ENCODE measurements around the gene COPZ2.

Gene COPZ2

DNA sequence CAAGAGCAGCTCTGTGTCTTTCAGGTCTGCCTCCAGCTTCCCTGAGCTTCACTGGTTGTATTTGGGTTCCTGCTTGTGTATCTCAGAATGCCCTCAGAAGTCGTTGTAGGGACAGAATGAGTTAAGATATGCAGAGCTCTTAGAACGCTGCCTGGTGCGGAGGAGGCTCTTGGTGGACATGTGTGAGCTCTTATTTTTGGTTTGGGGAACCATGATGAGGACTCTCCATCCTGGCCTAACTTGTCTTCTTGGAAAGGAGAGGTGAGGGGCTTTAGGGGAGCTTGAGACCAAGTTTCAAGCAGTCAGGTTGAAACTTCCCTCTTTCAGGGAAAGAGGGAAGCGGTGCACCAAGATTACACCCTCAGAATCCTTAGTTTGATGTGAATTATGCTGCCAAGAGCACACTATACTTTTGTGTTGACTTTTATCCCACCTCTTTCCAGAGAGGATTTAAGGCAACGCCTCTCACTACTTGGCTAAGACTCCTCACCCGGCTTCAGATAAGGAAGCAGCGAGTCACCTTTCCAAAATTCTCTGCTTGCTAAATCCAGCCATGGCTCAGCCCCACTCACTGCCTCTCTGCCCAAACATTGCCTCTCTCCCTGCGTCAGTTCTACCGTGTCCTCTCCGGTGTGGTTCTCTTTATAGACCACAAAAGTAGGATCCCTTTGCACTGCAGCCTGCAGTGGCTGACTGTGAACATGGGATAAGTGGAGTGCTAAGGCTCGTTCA is 53.9 kb downstream of the COPZ2 start:
- Histone ChIP-seq H2AFZ (ENCODE audit: low read depth, low read length) (no peak overlapping the region), H3K79me2 (ENCODE audit: insufficient read depth, low read length) (no peaks in the 10 kb centered on the region), H3K4me1 (ENCODE audit: insufficient read depth, low read length) (peaks cover 24% of the 10 kb centered on the region), H3K27me3 (ENCODE audit: insufficient read depth, low read length, poor library complexity) (no peaks in the 10 kb centered on the region), H3K4me2 (ENCODE audit: insufficient read depth, low read length) (no peak overlapping the region), H3K36me3 (ENCODE audit: insufficient read depth, low read length) (peaks cover 57% of the 10 kb centered on the region), H3K27ac (ENCODE audit: low read length) (no peak overlapping the region), H3K9me3 (ENCODE audit: insufficient read depth, low read length, severe bottlenecking) (no peaks in the 10 kb centered on the region), H3K9ac (ENCODE audit: low read depth, low read length) (no peak overlapping the region), H3K4me3 (ENCODE audit: low read depth in 1 of 2, low read length in 2 of 2) (no peak overlapping the region), H4K20me1 (ENCODE audit: insufficient read depth, low read length) (peaks cover 16% of the 10 kb centered on the region; the same call in 1 of the 2 replicates)
- ATAC-seq (ENCODE audit: insufficient read depth, low read depth), result no peak
- DNase-seq, result no peak
- TF ChIP-seq, protein P1, sequence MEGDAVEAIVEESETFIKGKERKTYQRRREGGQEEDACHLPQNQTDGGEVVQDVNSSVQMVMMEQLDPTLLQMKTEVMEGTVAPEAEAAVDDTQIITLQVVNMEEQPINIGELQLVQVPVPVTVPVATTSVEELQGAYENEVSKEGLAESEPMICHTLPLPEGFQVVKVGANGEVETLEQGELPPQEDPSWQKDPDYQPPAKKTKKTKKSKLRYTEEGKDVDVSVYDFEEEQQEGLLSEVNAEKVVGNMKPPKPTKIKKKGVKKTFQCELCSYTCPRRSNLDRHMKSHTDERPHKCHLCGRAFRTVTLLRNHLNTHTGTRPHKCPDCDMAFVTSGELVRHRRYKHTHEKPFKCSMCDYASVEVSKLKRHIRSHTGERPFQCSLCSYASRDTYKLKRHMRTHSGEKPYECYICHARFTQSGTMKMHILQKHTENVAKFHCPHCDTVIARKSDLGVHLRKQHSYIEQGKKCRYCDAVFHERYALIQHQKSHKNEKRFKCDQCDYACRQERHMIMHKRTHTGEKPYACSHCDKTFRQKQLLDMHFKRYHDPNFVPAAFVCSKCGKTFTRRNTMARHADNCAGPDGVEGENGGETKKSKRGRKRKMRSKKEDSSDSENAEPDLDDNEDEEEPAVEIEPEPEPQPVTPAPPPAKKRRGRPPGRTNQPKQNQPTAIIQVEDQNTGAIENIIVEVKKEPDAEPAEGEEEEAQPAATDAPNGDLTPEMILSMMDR (IDR thresholded peaks at IDR 0.05; ENCODE audit: borderline replicate concordance, extremely low read depth, low read length, poor library complexity, severe bottlenecking), result no peak
- no peak for TF ChIP-seq EZH2 (IDR thresholded peaks at IDR 0.05; ENCODE audit: borderline replicate concordance, low read depth, low read length, severe bottlenecking)

GRCh38 chr17:47982645-47983390 is 54.8 kb downstream of the COPZ2 start:
- DNase-seq (no peak), ATAC-seq (ENCODE audit: insufficient read depth, low read depth) (no peak)
- Histone ChIP-seq H3K79me2 (ENCODE audit: insufficient read depth, low read length) (no peaks in the 10 kb centered on the region), H3K9ac (ENCODE audit: low read depth, low read length) (no peak overlapping the region), H4K20me1 (ENCODE audit: insufficient read depth, low read length) (peaks cover 19% of the 10 kb centered on the region; the same call in 1 of the 2 replicates), H3K9me3 (ENCODE audit: insufficient read depth, low read length, severe bottlenecking) (no peaks in the 10 kb centered on the region), H2AFZ (ENCODE audit: low read depth, low read length) (no peak overlapping the region), H3K4me1 (ENCODE audit: insufficient read depth, low read length) (peaks cover 24% of the 10 kb centered on the region), H3K4me3 (ENCODE audit: low read depth in 1 of 2, low read length in 2 of 2) (no peak overlapping the region), H3K27me3 (ENCODE audit: insufficient read depth, low read length, poor library complexity) (no peaks in the 10 kb centered on the region), H3K27ac (ENCODE audit: low read length) (no peak overlapping the region), H3K36me3 (ENCODE audit: insufficient read depth, low read length) (peaks cover 64% of the 10 kb centered on the region), H3K4me2 (ENCODE audit: insufficient read depth, low read length) (no peak overlapping the region)
- no peak for TF ChIP-seq EZH2 (IDR thresholded peaks at IDR 0.05; ENCODE audit: borderline replicate concordance, low read depth, low read length, severe bottlenecking)
- TF ChIP-seq, protein P1 (IDR thresholded peaks at IDR 0.05; ENCODE audit: borderline replicate concordance, extremely low read depth, low read length, poor library complexity, severe bottlenecking), result no peak

GRCh38 chr17:47982091-47982617 is 55.4 kb downstream of the COPZ2 start:
- no peak overlapping the region for H3K4me2 ChIP-seq (ENCODE audit: insufficient read depth, low read length)
- no peak overlapping the region; the same call in 1 of the 2 replicates for H3K27ac ChIP-seq (ENCODE audit: low read length)
- H3K79me2 ChIP-seq (ENCODE audit: insufficient read depth, low read length), result no peaks in the 10 kb centered on the region
- H3K9ac ChIP-seq (ENCODE audit: low read depth, low read length), result no peak overlapping the region
- peaks cover 24% of the 10 kb centered on the region for H3K4me1 ChIP-seq (ENCODE audit: insufficient read depth, low read length)
- no peak overlapping the region for H3K4me3 ChIP-seq (ENCODE audit: low read depth in 1 of 2, low read length in 2 of 2)
- H4K20me1 ChIP-seq (ENCODE audit: insufficient read depth, low read length), result peaks cover 19% of the 10 kb centered on the region; the same call in 1 of the 2 replicates
- TF ChIP-seq, protein P1 (IDR thresholded peaks at IDR 0.05; ENCODE audit: borderline replicate concordance, extremely low read depth, low read length, poor library complexity, severe bottlenecking), result no peak
- TF ChIP-seq EZH2 (IDR thresholded peaks at IDR 0.05; ENCODE audit: borderline replicate concordance, low read depth, low read length, severe bottlenecking), result no peak
- H3K27me3 ChIP-seq (ENCODE audit: insufficient read depth, low read length, poor library complexity), result no peaks in the 10 kb centered on the region
- DNase-seq (no peak), ATAC-seq (ENCODE audit: insufficient read depth, low read depth) (no peak)
- no peak overlapping the region for H2AFZ ChIP-seq (ENCODE audit: low read depth, low read length)
- H3K9me3 ChIP-seq (ENCODE audit: insufficient read depth, low read length, severe bottlenecking), result no peaks in the 10 kb centered on the region
- H3K36me3 ChIP-seq (ENCODE audit: insufficient read depth, low read length), result peaks cover 70% of the 10 kb centered on the region

All from DND-41 (cell line).